Ramos (cell line): ENCODE data around the gene ENPP1.

Source experiments
- in situ Hi-C: fragments of 300-500 bp; cut with MboI; formaldehyde crosslinking; loops from one replicate; pipeline ENCODE4 v1.14.3; 2022; ENCODE audit warnings: low sequenced_read_pairs; ENCODE audit not compliant: unreplicated experiment

ENPP1 gene

GRCh38 chr6:131807644-131808459 is at the start of gene ENPP1:
ENPP1 (plus strand) TSS chr6:131808020; CDS start chr6:131808036, 16 bp downstream.
- in situ Hi-C loops = no loop called here

- in situ Hi-C loops = no loop called here
These were observed 48.9 kb upstream of the ENPP1 start for GRCh38 chr6:131758920-131759319.

- in situ Hi-C loops = no loop called here
These were observed 46.6 kb upstream of the ENPP1 start for GRCh38 chr6:131761060-131761761.

- in situ Hi-C loops = no loop called here
These were observed 46.1 kb upstream of the ENPP1 start for GRCh38 chr6:131761762-131762067.

- in situ Hi-C loops = no loop called here
These were observed 44.8 kb upstream of the ENPP1 start for GRCh38 chr6:131762984-131763383.

GRCh38 chr6:131763749-131764148 is 44.1 kb upstream of the ENPP1 start:
- in situ Hi-C loops = no loop called here

GRCh38 chr6:131764350-131764749 is 43.5 kb upstream of the ENPP1 start:
- in situ Hi-C loops = no loop called here

GRCh38 chr6:131765081-131765803 is 42.6 kb upstream of the ENPP1 start:
- in situ Hi-C loops = no loop called here

- in situ Hi-C loops = no loop called here
These were observed 42.0 kb upstream of the ENPP1 start for GRCh38 chr6:131765804-131766135.

- in situ Hi-C loops = no loop called here
These were observed 41.2 kb upstream of the ENPP1 start for GRCh38 chr6:131766631-131767030.

- in situ Hi-C loops = no loop called here
These were observed 38.9 kb upstream of the ENPP1 start for GRCh38 chr6:131768964-131769363.

- in situ Hi-C loops = no loop called here
These were observed 38.3 kb upstream of the ENPP1 start for GRCh38 chr6:131769385-131770141.

GRCh38 chr6:131770776-131771175 is 37.0 kb upstream of the ENPP1 start:
- in situ Hi-C loops = no loop called here

- in situ Hi-C loops = no loop called here
These were observed 34.4 kb upstream of the ENPP1 start for GRCh38 chr6:131773284-131773950.

- in situ Hi-C loops = no loop called here
These were observed 31.9 kb upstream of the ENPP1 start for GRCh38 chr6:131775886-131776285.

GRCh38 chr6:131776985-131777384 is 30.8 kb upstream of the ENPP1 start:
- in situ Hi-C loops = no loop called here

- in situ Hi-C loops = no loop called here
These were observed 29.7 kb upstream of the ENPP1 start for GRCh38 chr6:131778169-131778568.

- in situ Hi-C loops = no loop called here
These were observed 28.5 kb upstream of the ENPP1 start for GRCh38 chr6:131779304-131779703.

- in situ Hi-C loops = no loop called here
These were observed 27.2 kb upstream of the ENPP1 start for GRCh38 chr6:131780600-131780999.

- in situ Hi-C loops = no loop called here
These were observed 26.1 kb upstream of the ENPP1 start for GRCh38 chr6:131781687-131782086.
